ENCODE data around the gene ST6GAL1. TPM values are rescaled to one million over a fixed set of nuclear protein-coding genes. Genes with fewer than 3 reads are reported as not detected.
A peak's percentile ranks its signal among the peaks of the same experiment; 100 is the strongest.

The ST6GAL1 gene
- total and polyA plus RNA-seq, 11 donors: 19.4 to 120 (median 69.9) TPM

- no peaks in the 10 kb centered on the region for H3K27me3 ChIP-seq
- peaks cover 0 to 83% (median 32%) of the 10 kb centered on the region in 12 donors for H3K4me1 ChIP-seq
- peaks cover 0 to 4% (median 0%) of the 10 kb centered on the region in 9 donors for H3K36me3 ChIP-seq
- TF ChIP-seq, protein P1, sequence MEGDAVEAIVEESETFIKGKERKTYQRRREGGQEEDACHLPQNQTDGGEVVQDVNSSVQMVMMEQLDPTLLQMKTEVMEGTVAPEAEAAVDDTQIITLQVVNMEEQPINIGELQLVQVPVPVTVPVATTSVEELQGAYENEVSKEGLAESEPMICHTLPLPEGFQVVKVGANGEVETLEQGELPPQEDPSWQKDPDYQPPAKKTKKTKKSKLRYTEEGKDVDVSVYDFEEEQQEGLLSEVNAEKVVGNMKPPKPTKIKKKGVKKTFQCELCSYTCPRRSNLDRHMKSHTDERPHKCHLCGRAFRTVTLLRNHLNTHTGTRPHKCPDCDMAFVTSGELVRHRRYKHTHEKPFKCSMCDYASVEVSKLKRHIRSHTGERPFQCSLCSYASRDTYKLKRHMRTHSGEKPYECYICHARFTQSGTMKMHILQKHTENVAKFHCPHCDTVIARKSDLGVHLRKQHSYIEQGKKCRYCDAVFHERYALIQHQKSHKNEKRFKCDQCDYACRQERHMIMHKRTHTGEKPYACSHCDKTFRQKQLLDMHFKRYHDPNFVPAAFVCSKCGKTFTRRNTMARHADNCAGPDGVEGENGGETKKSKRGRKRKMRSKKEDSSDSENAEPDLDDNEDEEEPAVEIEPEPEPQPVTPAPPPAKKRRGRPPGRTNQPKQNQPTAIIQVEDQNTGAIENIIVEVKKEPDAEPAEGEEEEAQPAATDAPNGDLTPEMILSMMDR (IDR thresholded peaks at IDR 0.05): no peak
- no peak for TF ChIP-seq POLR2A (IDR thresholded peaks at IDR 0.05)
- DNase-seq (no peak), ATAC-seq (peak in 2 of 4 donors; percentile 39 to 54)
- no peaks in the 10 kb centered on the region for H3K9me3 ChIP-seq
- peak overlapping the region in 8 of 12 donors; percentile 8 to 69 (median 30) for H3K27ac ChIP-seq
- no peak overlapping the region for H3K4me3 ChIP-seq
- intact Hi-C loops (cut with DNase I): no loop called here
- 49 to 57% (median 51%) methylated on average over 9 of the region's 9 CpGs for WGBS, 4 donors
These were observed 25.8 kb downstream of the ST6GAL1 start for GRCh38 chr3:186955898-186956696.

DNA sequence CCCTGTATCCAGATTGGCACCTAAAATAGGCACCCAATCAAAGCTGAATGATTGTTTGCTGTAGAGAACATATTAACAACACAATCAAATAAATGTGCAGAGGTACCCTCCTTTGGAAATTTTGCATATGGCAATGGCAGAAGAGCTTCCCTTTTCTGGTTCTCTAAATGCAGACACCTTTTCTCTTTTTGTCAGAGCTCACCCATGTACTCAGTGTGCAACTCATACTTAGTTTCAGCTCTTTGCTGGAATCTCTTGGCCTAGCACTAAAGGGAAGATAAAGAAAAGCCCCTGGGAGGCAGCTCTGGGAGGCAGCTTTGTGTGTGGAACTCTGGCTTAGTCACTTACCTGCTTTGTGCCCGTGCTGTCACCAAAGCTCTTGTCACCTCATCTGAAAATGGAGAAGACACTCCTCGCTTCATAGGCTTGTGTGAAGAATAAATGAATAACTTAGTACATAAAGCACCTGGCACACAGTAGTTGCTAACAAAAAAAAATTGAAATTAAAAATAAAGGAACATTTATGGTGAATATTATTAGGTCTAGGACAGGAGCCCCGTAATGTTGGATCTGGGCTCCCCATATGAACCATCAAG is 28.8 kb downstream of the ST6GAL1 start:
- no peak overlapping the region for H3K4me3 ChIP-seq
- H3K4me1 ChIP-seq: peaks cover 3 to 71% (median 36%) of the 10 kb centered on the region in 12 donors
- peak overlapping the region in 1 of 12 donors; percentile 17 for H3K27ac ChIP-seq
- ATAC-seq: no peak
- intact Hi-C loops (cut with DNase I): no loop called here
- no peaks in the 10 kb centered on the region for H3K9me3 ChIP-seq
- TF ChIP-seq POLR2A (IDR thresholded peaks at IDR 0.05): no peak
- TF ChIP-seq, protein P1 (IDR thresholded peaks at IDR 0.05): peak in 1 of 12 donors; percentile 15
- no peaks in the 10 kb centered on the region for H3K27me3 ChIP-seq
- no peak for DNase-seq
- 82 to 93% (median 86%) methylated on average over 3 of the region's 3 CpGs for WGBS, 4 donors
- H3K36me3 ChIP-seq: peaks cover 0 to 10% (median under 1%) of the 10 kb centered on the region in 9 donors

GRCh38 chr3:186960347-186960746 is 30.0 kb downstream of the ST6GAL1 start:
- Histone ChIP-seq H3K36me3 (peaks cover 0 to 21% (median 5%) of the 10 kb centered on the region in 9 donors), H3K27ac (peak overlapping the region in 1 of 12 donors; percentile 35), H3K27me3 (no peaks in the 10 kb centered on the region), H3K4me1 (peaks cover 3 to 73% (median 47%) of the 10 kb centered on the region in 12 donors), H3K4me3 (no peak overlapping the region), H3K9me3 (no peaks in the 10 kb centered on the region)
- ATAC-seq (no peak), DNase-seq (no peak)
- intact Hi-C loops (cut with DNase I): no loop called here
- WGBS, 4 donors: 66 to 74% (median 70%) methylated on average over 4 of the region's 4 CpGs
- TF ChIP-seq, protein P1 (IDR thresholded peaks at IDR 0.05): no peak
- no peak for TF ChIP-seq POLR2A (IDR thresholded peaks at IDR 0.05)

GRCh38 chr3:186962445-186962844 is 32.1 kb downstream of the ST6GAL1 start:
- H3K9me3 ChIP-seq: no peaks in the 10 kb centered on the region
- H3K36me3 ChIP-seq: peaks cover 0 to 21% (median 5%) of the 10 kb centered on the region in 9 donors
- H3K27ac ChIP-seq: peak overlapping the region in 2 of 12 donors; percentile 32 to 46
- no peak for ATAC-seq
- peaks cover 7 to 80% (median 51%) of the 10 kb centered on the region in 12 donors for H3K4me1 ChIP-seq
- H3K4me3 ChIP-seq: no peak overlapping the region
- intact Hi-C loops (cut with DNase I): no loop called here
- TF ChIP-seq, protein P1 (IDR thresholded peaks at IDR 0.05): no peak
- no peak for TF ChIP-seq POLR2A (IDR thresholded peaks at IDR 0.05)
- no peaks in the 10 kb centered on the region for H3K27me3 ChIP-seq
- 65 to 70% (median 67%) methylated on average over 1 of the region's 1 CpG for WGBS, 4 donors
- DNase-seq: no peak

Data from heart left ventricle (tissue), 16 donors.